T-helper 22 cell (primary cell): ENCODE results near the gene ASMTL.
"Not testable (repeated sequence)": the region's sequence is repeated elsewhere in the genome, so short reads cannot be mapped to it uniquely, and the experiment has no call there.

ENCODE experiments used
- DNase-seq: peaks from one replicate; pipeline ENCODE4 v3.0.0-alpha.2; 2020; ENCODE audit warnings: low read depth

ASMTL gene, protein sequence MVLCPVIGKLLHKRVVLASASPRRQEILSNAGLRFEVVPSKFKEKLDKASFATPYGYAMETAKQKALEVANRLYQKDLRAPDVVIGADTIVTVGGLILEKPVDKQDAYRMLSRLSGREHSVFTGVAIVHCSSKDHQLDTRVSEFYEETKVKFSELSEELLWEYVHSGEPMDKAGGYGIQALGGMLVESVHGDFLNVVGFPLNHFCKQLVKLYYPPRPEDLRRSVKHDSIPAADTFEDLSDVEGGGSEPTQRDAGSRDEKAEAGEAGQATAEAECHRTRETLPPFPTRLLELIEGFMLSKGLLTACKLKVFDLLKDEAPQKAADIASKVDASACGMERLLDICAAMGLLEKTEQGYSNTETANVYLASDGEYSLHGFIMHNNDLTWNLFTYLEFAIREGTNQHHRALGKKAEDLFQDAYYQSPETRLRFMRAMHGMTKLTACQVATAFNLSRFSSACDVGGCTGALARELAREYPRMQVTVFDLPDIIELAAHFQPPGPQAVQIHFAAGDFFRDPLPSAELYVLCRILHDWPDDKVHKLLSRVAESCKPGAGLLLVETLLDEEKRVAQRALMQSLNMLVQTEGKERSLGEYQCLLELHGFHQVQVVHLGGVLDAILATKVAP

DNA sequence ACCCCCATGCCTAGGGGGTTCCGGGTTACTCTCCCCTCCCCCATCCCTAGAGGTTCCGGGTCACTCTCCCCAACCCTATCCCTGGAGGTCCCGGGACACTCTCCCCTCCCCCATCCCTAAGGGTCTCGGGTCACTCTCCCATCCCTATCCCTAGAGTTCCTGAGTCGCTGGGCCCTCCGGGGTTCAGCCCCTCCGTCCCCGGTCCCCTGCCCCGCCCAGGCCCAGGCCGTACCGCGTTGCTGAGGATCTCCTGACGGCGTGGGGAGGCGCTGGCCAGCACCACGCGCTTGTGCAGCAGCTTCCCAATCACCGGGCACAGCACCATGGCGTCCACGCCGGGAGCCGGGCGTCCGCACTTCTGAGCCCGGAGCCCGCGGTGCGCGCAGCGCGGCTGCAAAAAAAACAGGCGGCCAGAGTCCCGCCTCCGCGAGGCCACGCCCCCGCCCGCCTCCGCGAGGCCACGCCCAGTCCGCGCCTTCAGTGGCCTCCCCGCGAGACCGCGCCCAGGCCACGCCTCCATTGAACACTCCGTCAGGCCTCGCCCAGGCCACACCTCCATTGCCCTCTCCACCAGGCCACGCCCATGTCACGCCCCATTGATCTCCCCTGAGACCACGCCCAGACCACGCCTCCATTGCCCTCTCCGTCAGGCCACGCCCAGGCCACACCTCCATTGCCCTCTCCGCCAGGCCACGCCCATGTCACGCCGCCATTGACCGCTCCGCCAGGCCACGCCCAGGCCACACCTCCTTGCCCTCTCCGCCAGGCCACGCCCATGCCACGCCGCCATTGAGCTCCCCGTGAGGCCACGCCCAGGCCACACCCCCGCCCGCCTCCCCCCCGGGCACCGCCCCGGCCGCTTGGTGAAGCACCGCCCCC is at the start of gene ASMTL:
Gene ASMTL, minus strand, starts transcription at position 394 of the 879 bp plus-strand sequence. Its CDS starts 69 bp downstream, at position 325.
- DNase-seq: peak; percentile 100

DNA sequence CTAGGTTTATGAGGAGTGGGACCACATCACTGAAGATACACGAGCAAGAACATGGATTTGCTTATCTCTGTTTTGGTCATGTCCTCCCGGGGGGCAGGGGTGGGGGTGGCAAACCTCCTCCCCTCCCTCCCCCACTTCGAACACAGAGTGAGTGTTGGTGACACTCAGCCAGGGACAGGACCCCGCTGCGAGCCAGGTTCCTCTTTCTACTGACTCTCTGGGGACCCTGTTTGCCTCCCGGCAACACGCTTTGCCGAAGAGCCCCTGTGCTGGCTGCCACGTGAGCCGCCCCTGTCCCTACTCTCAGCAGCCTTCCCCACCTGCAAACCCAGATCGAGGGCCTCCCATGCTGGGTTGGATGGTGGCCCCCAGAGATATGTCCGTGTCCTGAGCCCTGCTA is 49.5 kb upstream of the ASMTL start:
- DNase-seq: no peak

DNA sequence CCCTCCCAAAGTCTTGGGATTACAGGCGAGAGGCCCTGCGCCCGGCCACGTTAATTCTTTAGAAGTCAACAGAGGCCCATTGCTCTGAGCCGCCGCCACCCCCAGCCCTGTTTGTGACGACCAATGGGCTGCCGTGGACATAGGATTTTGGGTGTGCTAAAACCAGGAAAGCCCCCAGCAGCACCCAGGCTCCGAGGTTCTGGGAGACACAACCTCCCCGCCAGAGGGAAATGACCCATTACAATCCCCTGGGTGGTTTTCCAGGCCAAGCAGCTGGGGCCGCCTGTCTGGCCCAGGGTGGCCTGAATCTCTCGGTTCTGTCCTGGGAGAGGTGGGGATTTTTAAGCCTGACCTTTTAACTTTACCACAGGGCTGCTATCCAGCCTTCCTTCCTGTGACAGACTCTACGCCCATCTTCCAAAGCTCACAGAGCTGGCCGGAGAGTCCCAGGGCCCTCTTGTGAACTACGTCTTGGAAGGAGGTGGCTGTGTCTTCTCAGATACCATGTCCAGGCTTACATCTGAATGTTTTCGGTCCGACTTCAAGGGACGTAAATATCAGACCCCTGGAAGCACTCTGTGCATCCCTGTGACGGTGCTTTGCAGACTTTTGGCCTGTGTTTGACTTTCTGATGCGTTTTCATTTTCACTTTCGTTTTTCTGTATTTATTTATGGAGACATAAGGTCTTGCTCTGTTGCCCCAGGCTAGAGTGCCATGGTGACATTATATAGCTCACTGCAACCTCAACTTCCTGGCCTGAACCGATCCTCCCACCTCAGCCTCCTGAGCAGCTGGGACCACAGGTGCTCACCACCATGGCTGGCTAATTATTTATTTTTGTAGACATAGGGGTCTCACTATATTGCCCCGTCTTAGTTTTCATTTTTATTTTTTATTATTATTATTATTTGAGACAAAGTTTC is 48.3 kb upstream of the ASMTL start:
- no peak for DNase-seq

DNA sequence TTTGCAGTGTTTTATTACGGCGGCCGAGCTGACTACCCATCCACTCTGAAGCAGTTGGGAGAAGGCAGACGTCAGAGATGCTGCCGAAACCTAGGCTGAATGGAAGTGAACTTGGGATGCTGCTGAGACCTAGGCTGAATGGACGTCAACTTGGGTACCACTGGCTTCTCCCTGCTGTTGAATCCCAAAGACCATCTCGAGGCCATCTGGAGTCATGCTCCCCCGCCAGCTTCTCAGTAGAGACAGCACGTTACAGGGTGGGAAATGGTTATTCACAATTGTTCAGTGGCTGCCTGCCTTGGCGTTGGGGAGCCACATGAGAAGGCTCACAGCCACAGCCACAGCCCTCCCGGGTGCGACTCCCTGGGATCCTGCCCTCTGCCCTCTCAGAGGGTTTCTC is 43.4 kb upstream of the ASMTL start:
- DNase-seq: no peak

DNA sequence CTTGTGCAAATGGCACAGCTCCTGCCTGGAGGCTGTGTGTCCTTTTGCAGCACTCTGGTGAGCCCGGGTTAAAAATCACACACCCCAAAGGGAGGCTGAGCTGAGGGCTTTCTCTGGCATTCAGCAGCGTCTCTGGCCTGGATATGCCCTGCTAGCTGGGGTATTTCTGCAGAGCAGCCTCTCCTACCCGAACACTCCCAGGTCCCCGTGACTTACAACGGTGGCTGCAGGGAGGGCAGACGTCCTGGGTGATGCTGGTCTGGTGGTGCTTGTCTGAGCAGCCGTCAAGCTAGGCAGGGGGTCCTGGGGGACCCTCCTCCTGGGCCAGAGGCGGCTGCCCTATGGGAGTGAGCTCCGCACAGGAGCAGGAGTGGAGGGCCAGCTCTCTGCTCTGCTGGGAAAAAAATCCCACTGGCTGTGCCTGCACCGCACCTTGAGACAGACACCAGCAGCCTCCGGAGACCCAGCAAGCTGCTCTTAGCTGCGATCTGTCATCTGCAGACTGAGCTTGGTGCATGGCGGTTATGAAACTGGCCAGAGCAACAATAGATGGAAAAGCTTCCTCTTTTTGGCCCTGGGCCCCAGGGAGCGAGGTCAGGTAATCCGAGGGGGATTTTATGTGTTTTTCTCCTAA is 41.3 kb upstream of the ASMTL start:
- no peak for DNase-seq

DNA sequence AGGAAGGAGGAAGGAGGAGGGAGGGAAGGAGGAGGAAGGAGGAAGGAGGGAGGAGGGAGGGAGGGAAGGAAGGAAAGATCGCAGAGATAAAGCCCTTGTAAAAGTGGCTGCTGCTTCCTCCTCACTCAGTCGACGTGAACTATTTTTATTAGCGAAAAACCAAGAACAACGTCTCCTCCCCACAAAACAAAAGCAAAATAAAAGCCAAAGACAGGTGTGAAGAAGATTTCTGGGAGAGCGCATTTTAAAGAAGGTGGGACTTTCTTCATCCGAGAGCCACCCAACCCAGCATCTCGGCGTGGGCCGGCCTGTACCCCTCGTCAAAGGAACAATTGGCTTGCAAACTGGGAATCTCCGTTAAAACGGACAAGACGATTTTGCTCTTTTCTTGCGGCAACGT is 40.7 kb upstream of the ASMTL start:
- DNase-seq: no peak

DNA sequence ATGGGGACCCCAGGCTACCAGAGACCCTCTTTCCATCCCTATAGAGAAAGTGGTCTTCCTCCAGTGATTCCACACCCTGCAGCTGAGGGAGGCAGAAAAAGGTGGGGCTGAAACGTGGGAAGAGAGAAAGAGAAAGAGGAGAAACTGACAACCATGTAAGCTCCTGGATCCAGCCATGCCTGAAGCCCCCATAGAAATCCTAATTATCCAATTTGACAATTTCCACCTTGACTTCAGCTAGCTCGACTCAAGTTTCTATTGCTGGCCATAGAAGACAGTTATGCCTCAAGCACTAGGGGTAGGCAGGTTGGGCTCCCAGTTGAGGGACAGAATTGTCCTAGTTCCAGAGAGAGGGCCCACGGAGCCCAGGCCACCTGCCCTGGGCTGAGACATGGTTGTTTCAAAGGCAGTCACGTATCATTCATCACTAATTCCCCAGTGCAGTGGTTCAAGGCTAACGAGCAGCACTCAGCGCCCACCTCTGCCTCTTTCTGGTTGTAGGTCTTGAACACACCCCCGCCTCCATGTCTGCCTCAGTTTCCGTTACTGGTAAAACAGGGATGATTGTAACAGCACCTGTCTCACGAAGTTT is 39.8 kb upstream of the ASMTL start:
- DNase-seq: no peak

DNA sequence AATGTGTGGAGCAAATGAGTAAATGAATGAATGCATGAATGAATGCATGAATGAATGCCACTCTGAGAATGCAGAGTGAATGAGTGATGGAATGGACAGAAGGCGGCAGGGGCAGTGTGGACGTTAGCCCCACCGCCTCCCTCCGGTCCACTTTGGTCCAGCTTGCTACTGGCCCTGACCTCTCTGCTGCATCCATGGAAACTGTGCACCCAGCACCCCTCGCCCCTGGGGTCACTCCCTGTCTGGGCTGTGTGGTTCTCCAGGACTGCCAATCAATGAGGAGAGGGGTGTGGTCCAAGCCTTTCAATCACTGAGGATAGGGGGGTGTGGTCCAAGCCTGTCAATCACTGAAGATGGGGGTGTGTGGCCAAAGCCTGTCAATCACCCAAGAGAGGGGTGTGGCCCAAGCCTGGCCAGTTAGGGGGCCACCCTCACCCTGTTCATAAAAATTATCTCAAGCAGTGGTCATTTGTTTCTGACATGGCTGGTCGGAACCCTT is 39.2 kb upstream of the ASMTL start:
- DNase-seq: no peak

DNA sequence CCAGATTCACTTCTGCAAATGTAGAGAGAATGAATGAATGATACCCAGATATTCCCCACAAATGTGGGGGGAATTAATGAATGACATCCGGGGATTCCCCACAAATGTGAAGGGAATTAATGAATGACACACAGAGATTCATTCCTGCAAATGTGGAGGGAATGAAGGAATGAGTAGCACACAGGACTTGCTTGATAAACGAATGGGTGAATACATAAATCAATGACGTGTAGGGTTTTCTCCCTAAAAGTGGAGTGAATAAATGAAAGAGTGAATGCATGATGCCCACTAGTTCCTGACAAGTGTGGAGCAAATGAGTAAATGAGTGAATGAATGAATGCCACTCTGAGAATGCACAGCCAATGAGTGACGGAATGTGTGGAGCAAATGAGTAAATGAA is 38.5 kb upstream of the ASMTL start:
- DNase-seq: not testable (repeated sequence)

DNA sequence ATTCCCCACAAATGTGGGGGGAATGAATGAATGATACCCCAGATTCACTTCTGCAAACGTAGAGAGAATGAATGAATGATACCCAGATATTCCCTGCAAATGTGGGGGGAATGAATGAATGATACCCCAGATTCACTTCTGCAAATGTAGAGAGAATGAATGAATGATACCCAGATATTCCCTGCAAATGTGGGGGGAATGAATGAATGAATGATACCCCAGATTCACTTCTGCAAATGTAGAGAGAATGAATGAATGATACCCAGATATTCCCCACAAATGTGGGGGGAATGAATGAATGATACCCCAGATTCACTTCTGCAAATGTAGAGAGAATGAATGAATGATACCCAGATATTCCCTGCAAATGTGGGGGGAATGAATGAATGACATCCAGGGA is 38.0 kb upstream of the ASMTL start:
- DNase-seq: not testable (repeated sequence)

DNA sequence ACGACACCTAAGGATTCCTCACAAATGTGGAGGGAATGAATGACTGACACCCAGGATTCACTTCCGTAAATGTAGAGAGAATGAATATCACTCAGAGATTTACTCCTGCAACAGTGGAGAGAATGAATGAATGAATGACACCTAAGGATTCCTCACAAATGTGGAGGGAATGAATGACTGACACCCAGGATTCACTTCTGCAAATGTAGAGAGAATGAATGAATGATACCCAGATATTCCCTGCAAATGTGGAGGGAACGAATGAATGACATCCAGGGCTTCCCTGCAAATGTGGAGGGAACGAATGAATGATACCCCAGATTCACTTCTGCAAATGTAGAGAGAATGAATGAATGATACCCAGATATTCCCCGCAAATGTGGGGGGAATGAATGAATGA is 36.6 kb upstream of the ASMTL start:
- DNase-seq: not testable (repeated sequence)

DNA sequence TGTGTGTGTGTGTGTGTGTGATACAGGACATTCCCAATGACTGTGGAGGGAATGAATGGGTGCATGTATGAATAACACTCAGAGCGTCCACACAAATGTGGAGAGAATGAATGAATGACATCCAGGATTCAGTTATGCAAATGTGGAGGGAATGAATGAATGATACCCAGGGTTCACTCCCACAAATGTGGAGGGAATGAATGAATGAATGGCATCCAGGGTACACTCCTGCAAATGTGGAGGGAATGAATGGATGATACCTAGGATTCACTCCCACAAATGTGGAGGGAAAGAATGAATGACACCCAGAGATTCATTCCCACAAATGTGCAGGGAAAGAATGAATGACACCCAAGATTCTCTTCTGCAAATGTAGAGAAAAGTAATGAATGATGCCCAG is 36.0 kb upstream of the ASMTL start:
- no peak for DNase-seq

DNA sequence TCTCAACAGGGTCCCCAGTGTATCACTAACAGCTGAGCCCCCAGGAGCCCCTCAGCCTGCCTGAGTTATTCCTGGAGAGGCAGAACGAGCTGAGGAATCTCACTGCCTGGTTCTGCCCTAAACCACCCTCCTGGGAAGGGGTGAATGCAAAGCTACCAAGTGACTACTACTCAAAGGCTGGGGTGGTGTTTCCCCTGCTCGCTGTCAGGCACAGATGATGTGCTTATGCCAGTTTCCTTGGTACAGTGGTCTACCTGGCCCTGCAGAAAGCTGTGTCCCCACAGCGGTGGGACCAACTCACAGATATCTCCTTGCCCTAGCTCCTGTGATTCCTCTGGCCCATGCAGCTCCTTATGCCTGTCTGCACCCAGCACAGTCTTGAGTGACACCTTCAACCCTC is 35.4 kb upstream of the ASMTL start:
- no peak for DNase-seq

DNA sequence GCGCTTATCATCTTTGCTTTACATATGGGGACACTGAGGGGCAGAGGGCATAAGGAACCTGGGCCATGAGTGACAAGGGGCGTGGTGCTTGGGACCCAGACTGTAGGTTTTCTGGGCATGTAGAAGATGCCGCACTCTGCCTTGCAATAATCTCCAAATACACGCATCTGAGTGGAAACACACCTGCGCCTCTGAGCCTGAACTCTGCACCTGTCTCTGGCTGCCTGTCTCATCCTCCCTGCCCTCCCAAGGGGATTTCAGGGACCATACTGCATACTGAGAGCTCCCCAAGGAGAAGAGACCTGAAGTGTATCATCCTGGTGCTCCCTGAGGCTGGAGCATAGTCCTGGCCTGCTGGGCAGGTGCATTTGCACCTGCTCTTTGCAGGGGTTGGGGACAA is 34.7 kb upstream of the ASMTL start:
- DNase-seq: no peak

DNA sequence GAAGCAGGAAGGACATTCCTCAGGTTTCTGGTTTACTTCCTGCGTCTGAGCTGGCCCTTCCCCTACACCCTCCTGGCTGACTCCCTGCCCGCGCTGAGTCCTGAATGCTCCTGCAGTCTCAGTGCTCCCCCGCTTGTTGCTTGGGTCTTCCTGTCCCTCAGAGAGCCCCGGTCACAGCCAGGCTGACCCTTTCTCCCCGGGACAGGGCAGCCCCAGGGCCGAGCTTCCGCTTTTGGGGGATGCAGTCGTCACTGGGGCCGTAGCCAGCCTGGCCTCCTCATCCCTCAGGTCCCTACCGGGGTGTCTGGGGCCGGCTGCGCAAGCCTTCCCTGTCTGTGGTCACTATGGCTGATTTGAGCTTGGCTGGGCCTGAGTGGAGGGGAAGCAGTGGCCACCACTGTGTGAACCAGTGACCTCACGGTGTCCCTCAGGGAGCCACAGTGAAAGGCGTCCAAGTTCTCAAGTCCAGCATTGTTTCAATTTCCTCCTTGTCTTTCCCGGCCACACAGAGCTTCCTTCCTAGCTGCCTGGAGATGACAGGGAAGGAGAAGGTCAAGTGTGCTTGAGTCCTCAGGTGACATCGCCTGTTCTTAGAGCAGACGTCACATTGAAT is 34.1 kb upstream of the ASMTL start:
- DNase-seq: no peak

DNA sequence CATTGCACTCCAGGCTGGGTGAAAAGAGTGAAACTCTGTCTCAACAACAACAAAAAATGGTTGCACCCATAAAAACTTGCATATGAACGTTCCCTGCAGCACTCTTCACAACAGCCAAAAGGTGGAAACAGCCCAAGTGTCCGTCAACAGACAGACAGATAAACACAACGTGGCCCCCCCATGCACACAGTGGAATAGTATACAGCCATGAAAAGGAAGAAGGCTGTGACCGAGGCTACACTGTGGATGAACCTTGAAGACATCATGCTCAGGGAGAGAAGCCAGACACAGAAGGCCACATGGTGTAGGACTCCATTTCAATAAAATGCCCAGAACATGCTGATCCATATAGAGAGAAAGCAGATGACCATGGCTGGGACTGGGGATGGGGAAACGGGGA is 33.5 kb upstream of the ASMTL start:
- no peak for DNase-seq

DNA sequence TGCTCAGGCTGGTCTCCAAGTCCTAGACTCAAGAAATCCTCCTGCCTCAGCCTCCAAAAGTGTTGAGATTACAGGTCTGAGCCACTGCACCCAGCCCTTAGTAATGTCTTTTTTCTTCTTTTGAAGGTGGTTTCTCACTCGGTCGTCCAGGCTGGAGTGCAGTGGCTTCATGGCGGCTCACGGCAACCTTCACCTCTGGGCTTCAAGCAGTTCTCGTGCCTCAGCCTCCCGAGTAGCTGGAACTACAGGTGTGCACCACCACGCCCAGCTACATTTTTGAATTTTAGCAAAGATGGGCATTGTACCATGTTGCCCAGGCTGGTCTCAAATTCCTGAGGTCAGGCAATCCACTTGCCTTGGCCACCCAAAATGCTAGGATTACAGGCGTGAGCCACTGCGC is 32.3 kb upstream of the ASMTL start:
- no peak for DNase-seq

DNA sequence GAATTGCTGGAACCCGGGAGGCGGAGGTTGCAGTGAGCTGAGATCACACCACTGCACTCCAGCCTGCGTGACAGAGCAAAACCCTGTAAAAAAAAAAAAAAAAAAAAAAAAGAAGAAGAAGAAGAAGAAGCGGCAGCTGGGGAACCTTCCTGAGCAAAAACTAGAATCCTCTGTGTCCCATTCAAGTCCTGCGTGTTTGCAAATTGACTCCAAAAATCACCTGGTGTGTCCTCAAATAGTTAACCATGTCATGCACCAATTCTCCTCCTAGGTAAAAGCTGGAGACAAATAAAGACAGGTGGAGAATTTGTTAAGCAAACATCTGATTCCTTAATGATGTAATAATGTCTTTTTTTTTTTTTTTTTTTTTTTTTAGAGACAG is 31.9 kb upstream of the ASMTL start:
- DNase-seq: no peak

DNA sequence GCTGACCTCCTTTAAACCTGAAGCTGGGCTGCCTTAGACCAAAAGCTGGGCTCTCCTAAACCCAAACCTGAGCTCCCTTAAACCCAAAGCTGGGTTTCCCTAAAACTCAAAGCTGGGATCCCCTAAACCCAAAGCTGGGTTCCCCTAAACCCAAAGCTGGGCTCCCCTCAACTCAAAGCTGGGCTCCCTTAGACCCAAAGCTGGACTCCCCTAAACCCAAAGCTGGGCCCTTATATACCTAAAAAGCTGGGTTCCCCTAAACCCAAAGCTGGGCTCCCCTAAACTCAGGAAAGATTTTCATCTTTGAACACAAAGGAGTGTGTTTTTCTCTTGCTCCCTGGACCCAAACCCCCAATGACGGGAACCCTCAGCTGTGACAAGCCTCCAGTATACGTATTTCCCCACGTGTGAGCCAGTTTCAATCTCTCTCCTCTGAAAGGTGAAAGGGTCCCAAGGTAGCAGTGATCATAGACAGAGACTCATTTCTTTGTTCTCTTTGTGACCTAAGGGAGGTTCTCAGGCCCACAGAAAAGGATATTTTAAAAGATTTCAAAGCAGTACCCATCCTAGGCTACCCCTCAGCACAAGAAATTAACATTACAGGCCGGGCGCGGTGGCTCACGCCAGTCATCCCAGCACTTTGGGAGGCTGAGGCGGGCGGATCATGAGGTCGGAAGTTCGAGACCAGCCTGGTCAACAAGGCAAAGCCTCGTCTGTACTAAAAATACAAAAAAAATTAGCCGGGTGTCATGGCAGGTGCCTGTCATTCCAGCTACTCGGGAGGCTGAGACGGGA is 31.3 kb upstream of the ASMTL start:
- no peak for DNase-seq
